Measurements from ENCODE around the gene EFEMP1.

DNA sequence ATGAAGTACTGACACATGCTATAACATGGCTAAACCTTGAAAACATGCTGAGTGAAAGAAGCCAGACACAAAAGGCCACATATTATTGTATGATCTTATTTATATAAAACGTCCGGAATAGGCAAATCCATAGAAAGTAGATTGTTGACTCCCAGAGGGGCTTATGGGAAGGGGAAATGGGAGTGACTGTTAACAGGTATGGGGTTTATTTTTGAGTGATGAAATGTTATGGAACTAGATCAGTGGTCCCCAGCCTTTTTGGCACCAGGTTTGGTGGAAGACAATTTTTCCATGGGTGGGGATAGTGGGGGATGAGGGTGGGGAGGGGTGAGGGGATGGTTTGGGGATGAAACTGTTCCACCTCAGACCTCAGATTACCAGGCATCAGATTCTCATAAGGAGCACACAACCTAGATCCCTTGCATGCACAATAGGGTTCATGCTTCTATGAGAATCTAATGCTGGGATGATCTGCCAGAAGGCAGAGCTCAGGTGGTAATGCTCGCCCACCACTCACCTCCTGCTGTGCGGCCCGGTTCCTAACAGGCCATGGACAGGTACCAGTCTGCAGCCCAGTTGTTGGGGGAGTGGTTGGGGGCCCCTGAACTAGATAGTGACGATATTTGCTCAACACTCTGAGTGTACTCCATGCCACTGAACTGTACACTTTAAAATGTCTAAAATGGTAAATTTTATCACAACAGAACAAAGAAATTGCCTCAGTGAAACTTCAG is 59.1 kb downstream of the EFEMP1 start:
- TF ChIP-seq, protein P1, sequence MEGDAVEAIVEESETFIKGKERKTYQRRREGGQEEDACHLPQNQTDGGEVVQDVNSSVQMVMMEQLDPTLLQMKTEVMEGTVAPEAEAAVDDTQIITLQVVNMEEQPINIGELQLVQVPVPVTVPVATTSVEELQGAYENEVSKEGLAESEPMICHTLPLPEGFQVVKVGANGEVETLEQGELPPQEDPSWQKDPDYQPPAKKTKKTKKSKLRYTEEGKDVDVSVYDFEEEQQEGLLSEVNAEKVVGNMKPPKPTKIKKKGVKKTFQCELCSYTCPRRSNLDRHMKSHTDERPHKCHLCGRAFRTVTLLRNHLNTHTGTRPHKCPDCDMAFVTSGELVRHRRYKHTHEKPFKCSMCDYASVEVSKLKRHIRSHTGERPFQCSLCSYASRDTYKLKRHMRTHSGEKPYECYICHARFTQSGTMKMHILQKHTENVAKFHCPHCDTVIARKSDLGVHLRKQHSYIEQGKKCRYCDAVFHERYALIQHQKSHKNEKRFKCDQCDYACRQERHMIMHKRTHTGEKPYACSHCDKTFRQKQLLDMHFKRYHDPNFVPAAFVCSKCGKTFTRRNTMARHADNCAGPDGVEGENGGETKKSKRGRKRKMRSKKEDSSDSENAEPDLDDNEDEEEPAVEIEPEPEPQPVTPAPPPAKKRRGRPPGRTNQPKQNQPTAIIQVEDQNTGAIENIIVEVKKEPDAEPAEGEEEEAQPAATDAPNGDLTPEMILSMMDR (conservative IDR thresholded peaks at IDR 0.05) = no peak
- no peak for TF ChIP-seq EZH2 (IDR thresholded peaks at IDR 0.05; ENCODE audit: low read depth)

All from PC-9 (cell line).